ENCODE results near the gene CAMK2A.

DNA sequence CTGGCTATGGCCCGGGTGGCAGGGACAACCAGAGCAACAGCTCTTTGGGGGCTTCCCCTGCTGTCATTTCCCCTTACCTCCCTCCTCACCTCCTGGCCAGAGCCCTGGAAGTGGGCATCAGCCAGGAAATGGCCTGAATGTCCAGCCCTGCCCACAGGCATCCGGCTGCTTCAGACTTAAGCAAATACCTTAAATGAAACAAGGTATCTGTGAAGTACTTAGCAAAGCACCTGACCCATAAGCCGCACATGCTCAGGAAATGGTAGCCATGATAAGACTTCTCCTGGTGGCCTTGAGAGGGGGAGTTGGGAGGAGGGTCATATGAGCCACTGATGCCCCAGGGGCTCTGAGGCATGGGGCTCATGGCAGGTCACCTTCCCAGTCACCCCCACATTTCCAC lies 43.8 kb downstream of the CAMK2A start:
- TF ChIP-seq CTCF (optimal IDR thresholded peaks at IDR 0.05 in 1 of 3, IDR thresholded peaks at IDR 0.05 in 1 of 3, conservative IDR thresholded peaks at IDR 0.05 in 1 of 3; ENCODE audit: extremely low read depth in 1 of 3, insufficient read depth in 2 of 3, low read length in 3 of 3): no peak
- no peak for TF ChIP-seq EZH2 (IDR thresholded peaks at IDR 0.05; ENCODE audit: low read length)
